NCI-H748 (cell line): ENCODE results near the gene SRPX.

Experiments
- DNase-seq: peaks from one replicate; lab custom pipeline; 2025; ENCODE audit not compliant: unreplicated experiment; lab: John Stamatoyannopoulos, UW

SRPX gene

GRCh38 chrX:38220415-38221390, at the start of gene SRPX:
TSS of gene SRPX (minus strand) at chrX:38220871. CDS start at chrX:38220792, 79 bp downstream.
- DNase-seq: peak; percentile 40

GRCh38 chrX:38268011-38268410, 47.3 kb upstream of the SRPX start:
- no peak for DNase-seq

- no peak for DNase-seq
These were observed 42.3 kb upstream of the SRPX start for GRCh38 chrX:38262715-38263620.

DNA sequence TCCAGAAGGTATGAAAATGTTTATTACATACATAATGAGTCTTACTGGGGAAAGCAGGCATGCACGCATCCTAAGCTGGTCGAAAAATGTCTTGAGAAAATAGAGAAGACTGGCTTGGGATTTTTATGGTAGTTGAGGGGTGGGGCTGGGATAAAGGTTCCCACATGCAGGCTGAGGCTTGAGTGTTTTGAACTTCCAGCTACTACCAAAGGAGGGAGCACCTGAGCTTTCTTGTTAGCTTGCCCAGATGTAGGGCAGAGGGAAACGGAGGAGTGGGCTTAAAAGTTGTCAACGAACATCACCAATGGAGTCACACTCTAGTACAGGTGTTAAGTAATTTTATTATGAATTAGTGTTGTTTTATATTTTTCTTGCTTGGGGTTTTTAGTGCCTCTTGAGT, 39.6 kb upstream of the SRPX start:
- DNase-seq: peak; percentile 53

GRCh38 chrX:38256019-38256418, 35.3 kb upstream of the SRPX start:
- DNase-seq: no peak

GRCh38 chrX:38249965-38250364, 29.3 kb upstream of the SRPX start:
- no peak for DNase-seq

DNA sequence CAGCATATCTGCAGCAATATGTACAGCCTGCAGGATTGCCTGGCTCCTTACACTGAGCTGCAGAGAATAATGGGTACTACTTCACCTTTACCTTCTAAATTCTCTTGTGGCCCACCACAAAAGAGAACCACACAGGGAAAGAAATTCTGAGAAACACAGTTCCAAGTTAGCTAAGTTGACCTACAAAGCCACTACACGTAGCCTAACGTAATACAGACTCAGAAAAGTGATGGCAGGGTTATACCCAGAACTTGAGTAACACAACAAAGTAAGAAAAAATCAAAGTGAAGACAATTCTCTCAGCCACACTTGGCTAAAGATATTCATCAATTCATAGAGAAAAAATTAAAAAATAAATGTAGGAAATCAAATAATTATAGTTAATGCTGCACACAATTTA, 26.4 kb upstream of the SRPX start:
- no peak for DNase-seq

- DNase-seq: no peak
These were observed 19.9 kb upstream of the SRPX start for GRCh38 chrX:38240541-38240940.

- no peak for DNase-seq
These were observed 16.4 kb upstream of the SRPX start for GRCh38 chrX:38236901-38237615.

GRCh38 chrX:38233891-38234667, 13.4 kb upstream of the SRPX start:
- no peak for DNase-seq

GRCh38 chrX:38232079-38232686, 11.5 kb upstream of the SRPX start:
- no peak for DNase-seq

GRCh38 chrX:38225093-38225492, 4.4 kb upstream of the SRPX start:
- no peak for DNase-seq

DNA sequence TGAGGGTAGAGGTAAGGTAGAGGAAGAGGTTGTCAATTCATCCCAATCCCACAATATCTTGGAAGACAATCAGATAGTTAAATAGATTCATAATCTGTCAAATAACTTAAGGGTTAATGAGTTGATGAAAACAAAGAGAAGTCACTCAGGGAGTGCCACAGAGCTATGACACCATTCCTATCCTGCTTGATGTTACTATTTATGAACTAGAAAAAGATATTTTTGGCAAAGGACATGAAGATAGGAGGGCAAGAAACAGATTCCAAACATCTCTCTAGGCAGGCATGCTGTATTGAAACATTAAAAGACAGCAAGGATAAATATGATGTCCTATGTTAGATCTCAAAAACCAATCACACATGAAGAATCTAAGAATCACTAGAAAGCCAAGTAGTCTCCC, 3.5 kb upstream of the SRPX start:
- DNase-seq: no peak

DNA sequence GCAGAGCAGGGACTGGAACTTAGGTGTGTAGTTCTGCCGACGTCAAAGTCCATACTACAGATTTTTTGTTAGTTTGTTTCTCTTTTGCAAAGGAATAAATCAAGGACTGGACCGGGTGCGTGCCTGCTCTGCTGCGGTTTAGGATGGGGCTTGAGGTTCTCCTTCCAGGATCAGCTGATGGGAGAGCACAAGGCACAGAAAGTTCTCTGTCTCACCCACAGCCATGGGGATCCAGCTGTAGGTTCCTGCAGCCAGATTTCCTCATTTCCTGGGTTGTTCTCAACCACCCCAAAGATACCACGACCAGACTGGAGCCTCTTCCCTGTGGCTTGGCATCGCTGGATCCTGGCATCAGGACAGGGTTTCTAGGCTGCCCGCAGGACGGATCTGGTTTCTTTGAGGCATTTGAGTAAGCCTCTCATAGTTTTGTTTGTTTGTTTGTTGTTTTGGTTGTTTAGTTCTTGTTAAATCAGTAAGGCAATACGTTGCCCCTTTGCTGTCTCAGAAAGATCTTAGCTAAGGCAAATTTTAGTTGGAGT, 789 bp upstream of the SRPX start:
- DNase-seq: no peak

- peak; percentile 19 for DNase-seq
These were observed 652 bp downstream of the SRPX start for GRCh38 chrX:38220024-38220414.

DNA sequence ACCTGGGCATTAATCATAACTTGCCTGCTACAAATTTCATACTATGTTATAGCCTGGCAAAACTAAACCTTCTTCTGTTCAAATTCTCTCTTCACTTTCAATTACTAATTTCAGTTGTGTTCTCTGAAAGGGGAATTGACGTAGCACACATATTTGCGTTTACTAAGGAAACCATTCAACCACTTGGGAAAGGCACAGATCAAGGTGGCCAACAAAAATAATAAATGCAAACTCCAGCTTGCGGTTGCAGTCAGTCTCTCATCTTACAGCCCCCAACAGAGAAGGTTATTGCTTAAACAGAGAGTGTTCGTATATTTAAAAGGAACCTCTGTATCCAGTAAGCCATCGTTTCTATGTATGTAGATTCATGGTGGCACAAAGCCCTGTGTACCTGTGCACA, 4.0 kb downstream of the SRPX start:
- DNase-seq: no peak

DNA sequence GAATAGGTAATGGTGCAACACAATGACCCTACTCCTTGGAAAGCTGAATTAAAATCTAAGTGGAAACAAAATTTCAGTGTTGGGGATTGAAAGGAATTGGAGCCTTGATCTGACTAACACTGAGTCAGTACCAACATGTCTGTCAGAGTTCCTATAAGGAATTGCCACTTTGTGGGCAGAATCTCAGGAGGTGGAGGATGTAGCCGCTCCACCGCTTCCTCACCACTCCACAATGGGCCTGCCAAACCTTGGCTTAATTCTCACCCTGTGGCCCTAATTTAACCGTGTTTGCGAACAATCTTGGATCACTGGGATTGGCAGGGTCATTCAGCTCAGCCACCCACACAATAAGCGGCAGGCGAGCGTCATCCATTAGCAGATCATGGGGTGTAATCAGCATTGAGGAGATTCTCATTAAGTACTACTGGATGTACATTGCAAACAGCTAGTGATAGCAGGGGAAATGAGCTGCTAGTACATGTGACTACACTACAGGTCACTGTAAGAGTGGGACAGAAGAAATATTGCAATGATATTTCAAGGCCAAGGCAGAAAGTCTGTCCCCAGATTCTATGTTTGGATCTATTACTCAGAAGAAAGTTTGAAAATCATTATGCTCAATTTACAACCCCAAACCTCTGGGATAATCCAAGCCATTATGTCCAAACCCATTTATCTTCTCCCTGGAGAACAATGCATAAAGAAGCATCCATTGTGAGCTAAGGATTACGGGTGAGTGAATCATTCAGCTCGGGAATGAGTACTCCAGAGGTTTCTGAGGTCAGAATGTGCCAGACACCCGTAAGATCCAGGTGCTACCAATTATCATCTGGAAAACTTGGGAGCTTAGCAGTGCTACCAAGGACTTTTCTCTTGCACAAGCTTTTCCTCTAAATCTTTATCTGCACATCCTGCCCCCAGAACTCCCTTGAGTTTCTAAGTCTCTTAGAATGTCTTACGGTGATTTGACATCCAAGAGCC, 5.8 kb downstream of the SRPX start:
- DNase-seq: no peak

- DNase-seq: no peak
These were observed 6.6 kb downstream of the SRPX start for GRCh38 chrX:38214044-38214443.
